CD4-positive, alpha-beta T cell treated with Interleukin-12 subunit alpha and Interleukin-12 subunit beta, for 1 hour (primary cell): ENCODE data around the gene BFSP1.
A peak's percentile ranks its signal among the peaks of the same experiment; 100 is the strongest.

Experiments
- DNase-seq: peaks from one replicate; pipeline ENCODE4 v3.0.0-alpha.2; 2020

The BFSP1 gene

GRCh38 chr20:17556837-17557674 lies 25.9 kb upstream of the BFSP1 start:
- no peak for DNase-seq

- no peak for DNase-seq
These were observed 23.9 kb upstream of the BFSP1 start for GRCh38 chr20:17555106-17555505.

- DNase-seq, result no peak
These were observed 18.0 kb upstream of the BFSP1 start for GRCh38 chr20:17549131-17549530.

GRCh38 chr20:17545127-17545526 lies 13.9 kb upstream of the BFSP1 start:
- DNase-seq, result no peak

- DNase-seq, result no peak
These were observed 12.5 kb upstream of the BFSP1 start for GRCh38 chr20:17543531-17544131.

- DNase-seq, result no peak
These were observed 11.8 kb upstream of the BFSP1 start for GRCh38 chr20:17542993-17543412.

- DNase-seq, result no peak
These were observed 11.3 kb upstream of the BFSP1 start for GRCh38 chr20:17542481-17542880.

GRCh38 chr20:17541996-17542395 lies 10.8 kb upstream of the BFSP1 start:
- DNase-seq, result no peak

GRCh38 chr20:17541596-17541995 lies 10.4 kb upstream of the BFSP1 start:
- DNase-seq, result no peak

GRCh38 chr20:17538517-17539170 lies 7.5 kb upstream of the BFSP1 start:
- DNase-seq, result peak; percentile 3

GRCh38 chr20:17537959-17538358 lies 6.8 kb upstream of the BFSP1 start:
- no peak for DNase-seq

GRCh38 chr20:17536944-17537444 lies 5.8 kb upstream of the BFSP1 start:
- DNase-seq, result peak; percentile 80

GRCh38 chr20:17534077-17534476 lies 2.9 kb upstream of the BFSP1 start:
- DNase-seq, result no peak

- DNase-seq, result peak; percentile 18
These were observed 2.2 kb upstream of the BFSP1 start for GRCh38 chr20:17533396-17533795.

- no peak for DNase-seq
These were observed 466 bp upstream of the BFSP1 start for GRCh38 chr20:17531665-17532025.

GRCh38 chr20:17530153-17530552 lies 1.0 kb downstream of the BFSP1 start:
- no peak for DNase-seq

GRCh38 chr20:17529586-17529985 lies 1.6 kb downstream of the BFSP1 start:
- no peak for DNase-seq

- peak; percentile 41 for DNase-seq
These were observed 5.5 kb downstream of the BFSP1 start for GRCh38 chr20:17525650-17526049.

- DNase-seq, result no peak
These were observed 6.0 kb downstream of the BFSP1 start for GRCh38 chr20:17525132-17525531.

GRCh38 chr20:17524560-17524959 lies 6.6 kb downstream of the BFSP1 start:
- DNase-seq, result no peak

GRCh38 chr20:17523326-17523725 lies 7.9 kb downstream of the BFSP1 start:
- DNase-seq, result no peak

- no peak for DNase-seq
These were observed 8.7 kb downstream of the BFSP1 start for GRCh38 chr20:17522528-17522927.

GRCh38 chr20:17520583-17520982 lies 10.6 kb downstream of the BFSP1 start:
- DNase-seq, result no peak
